Measurements from ENCODE around the gene PROK2. TPM values are rescaled to one million over a fixed set of nuclear protein-coding genes. Genes with fewer than 3 reads are reported as not detected.

PROK2 gene
- total RNA-seq, 1 donor from 2014 or later, result not detected

- DNase-seq (ENCODE audit: low spot score), result no peak
- Mint-ChIP-seq H3K27me3 (ENCODE audit: insufficient read depth) (peaks cover 68% of the 10 kb centered on the region), H3K4me3 (peak overlapping the region; percentile 63), H3K27ac (no peak overlapping the region), H3K4me1 (ENCODE audit: low read depth) (peaks cover 4% of the 10 kb centered on the region), H3K9me3 (no peaks in the 10 kb centered on the region), H3K36me3 (ENCODE audit: low read depth) (no peaks in the 10 kb centered on the region)
- intact Hi-C loops (cut with micrococcal nuclease), result loop anchor here (2.0 kb wide), 1 partner anchor 42 kb away; no protein-coding TSS in a partner anchor
These were observed 31.9 kb downstream of the PROK2 start for GRCh38 chr3:71752831-71753700.

- no peaks in the 10 kb centered on the region for H3K36me3 Mint-ChIP-seq (ENCODE audit: low read depth)
- H3K27me3 Mint-ChIP-seq (ENCODE audit: insufficient read depth), result peaks cover 61% of the 10 kb centered on the region
- no peak overlapping the region for H3K4me3 Mint-ChIP-seq
- no peak overlapping the region for H3K27ac Mint-ChIP-seq
- H3K4me1 Mint-ChIP-seq (ENCODE audit: low read depth), result peaks cover 4% of the 10 kb centered on the region
- no peak for DNase-seq (ENCODE audit: low spot score)
- H3K9me3 Mint-ChIP-seq, result peaks cover 3% of the 10 kb centered on the region
- intact Hi-C loops (cut with micrococcal nuclease), result loop anchor here (2.0 kb wide), 1 partner anchor 41 kb away; no protein-coding TSS in a partner anchor
These were observed 33.3 kb downstream of the PROK2 start for GRCh38 chr3:71751602-71752001.

GRCh38 chr3:71744738-71745137, 40.2 kb downstream of the PROK2 start:
- Mint-ChIP-seq H3K4me1 (ENCODE audit: low read depth) (no peaks in the 10 kb centered on the region), H3K9me3 (peaks cover 44% of the 10 kb centered on the region), H3K27me3 (ENCODE audit: insufficient read depth) (peaks cover 30% of the 10 kb centered on the region), H3K36me3 (ENCODE audit: low read depth) (peaks cover 5% of the 10 kb centered on the region), H3K27ac (no peak overlapping the region), H3K4me3 (no peak overlapping the region)
- intact Hi-C loops (cut with micrococcal nuclease), result no loop called here
- DNase-seq (ENCODE audit: low spot score), result no peak

- intact Hi-C loops (cut with micrococcal nuclease), result no loop called here
- DNase-seq (ENCODE audit: low spot score), result no peak
- peaks cover 6% of the 10 kb centered on the region for H3K36me3 Mint-ChIP-seq (ENCODE audit: low read depth)
These were observed 42.3 kb downstream of the PROK2 start for GRCh38 chr3:71742621-71743020.

GRCh38 chr3:71734881-71735280, 50.1 kb downstream of the PROK2 start:
- peaks cover 1% of the 10 kb centered on the region for H3K36me3 Mint-ChIP-seq (ENCODE audit: low read depth)
- no peaks in the 10 kb centered on the region for H3K9me3 Mint-ChIP-seq
- no peak overlapping the region for H3K27ac Mint-ChIP-seq
- DNase-seq (ENCODE audit: low spot score), result no peak
- H3K4me3 Mint-ChIP-seq, result no peak overlapping the region
- intact Hi-C loops (cut with micrococcal nuclease), result no loop called here
- H3K27me3 Mint-ChIP-seq (ENCODE audit: insufficient read depth), result peaks cover 24% of the 10 kb centered on the region
- peaks cover 14% of the 10 kb centered on the region for H3K4me1 Mint-ChIP-seq (ENCODE audit: low read depth)

More at GRCh38 chr3:71742621-71743020, 42.3 kb downstream of the PROK2 start:
- Mint-ChIP-seq H3K27ac (no peak overlapping the region), H3K27me3 (ENCODE audit: insufficient read depth) (peaks cover 28% of the 10 kb centered on the region), H3K9me3 (peaks cover 44% of the 10 kb centered on the region), H3K4me1 (ENCODE audit: low read depth) (no peaks in the 10 kb centered on the region), H3K4me3 (no peak overlapping the region)

GRCh38 chr3:71733319-71733718, 51.6 kb downstream of the PROK2 start:
- H3K9me3 Mint-ChIP-seq, result no peaks in the 10 kb centered on the region
- DNase-seq (ENCODE audit: low spot score), result no peak
- no peaks in the 10 kb centered on the region for H3K36me3 Mint-ChIP-seq (ENCODE audit: low read depth)
- no peak overlapping the region for H3K4me3 Mint-ChIP-seq
- no peak overlapping the region for H3K27ac Mint-ChIP-seq
- peaks cover 29% of the 10 kb centered on the region for H3K4me1 Mint-ChIP-seq (ENCODE audit: low read depth)
- H3K27me3 Mint-ChIP-seq (ENCODE audit: insufficient read depth), result peaks cover 18% of the 10 kb centered on the region
- intact Hi-C loops (cut with micrococcal nuclease), result no loop called here

- Mint-ChIP-seq H3K4me3 (no peak overlapping the region), H3K27me3 (ENCODE audit: insufficient read depth) (peaks cover 11% of the 10 kb centered on the region), H3K4me1 (ENCODE audit: low read depth) (peaks cover 32% of the 10 kb centered on the region), H3K27ac (no peak overlapping the region), H3K9me3 (no peaks in the 10 kb centered on the region), H3K36me3 (ENCODE audit: low read depth) (no peaks in the 10 kb centered on the region)
- no peak for DNase-seq (ENCODE audit: low spot score)
- intact Hi-C loops (cut with micrococcal nuclease), result no loop called here
These were observed 52.3 kb downstream of the PROK2 start for GRCh38 chr3:71732637-71733036.

GRCh38 chr3:71728632-71729342, 56.2 kb downstream of the PROK2 start:
- H3K27me3 Mint-ChIP-seq (ENCODE audit: insufficient read depth), result peaks cover 2% of the 10 kb centered on the region
- peaks cover 52% of the 10 kb centered on the region for H3K4me1 Mint-ChIP-seq (ENCODE audit: low read depth)
- H3K36me3 Mint-ChIP-seq (ENCODE audit: low read depth), result peaks cover 2% of the 10 kb centered on the region
- H3K4me3 Mint-ChIP-seq, result no peak overlapping the region
- DNase-seq (ENCODE audit: low spot score), result no peak
- H3K9me3 Mint-ChIP-seq, result no peaks in the 10 kb centered on the region
- intact Hi-C loops (cut with micrococcal nuclease), result loop anchor here (5.0 to 10.0 kb wide), 5 partner anchors 376 to 1029 kb away; partner anchors contain the start of gene RYBP
- H3K27ac Mint-ChIP-seq, result no peak overlapping the region

- intact Hi-C loops (cut with micrococcal nuclease), result loop anchor here (5.0 to 10.0 kb wide), 5 partner anchors 379 to 1031 kb away; partner anchors contain the start of gene RYBP
- Mint-ChIP-seq H3K4me1 (ENCODE audit: low read depth) (peaks cover 75% of the 10 kb centered on the region), H3K9me3 (no peaks in the 10 kb centered on the region), H3K4me3 (peak overlapping the region; percentile 90), H3K27me3 (ENCODE audit: insufficient read depth) (no peaks in the 10 kb centered on the region), H3K36me3 (ENCODE audit: low read depth) (peaks cover 8% of the 10 kb centered on the region), H3K27ac (peak overlapping the region; percentile 92)
- DNase-seq (ENCODE audit: low spot score), result peak; percentile 54
These were observed 58.8 kb downstream of the PROK2 start for GRCh38 chr3:71726146-71726545.

- Mint-ChIP-seq H3K9me3 (no peaks in the 10 kb centered on the region), H3K27ac (peak within 1 kb of the TSS; percentile 95)
- peak; percentile 43 for DNase-seq (ENCODE audit: low spot score)
These were observed 59.5 kb downstream of the PROK2 start, which contains the start of gene EIF4E3 for GRCh38 chr3:71725271-71725991. Gene EIF4E3, minus strand, starts transcription at chr3:71725402. Its CDS starts 35 bp downstream, at chr3:71725367.

GRCh38 chr3:71724584-71725270, 60.2 kb downstream of the PROK2 start:
- peak overlapping the region; percentile 95 for H3K27ac Mint-ChIP-seq
- intact Hi-C loops (cut with micrococcal nuclease), result loop anchor here (5.0 to 10.0 kb wide), 9 partner anchors 380 to 1273 kb away; partner anchors contain the start of genes PPP4R2 and RYBP
- H3K27me3 Mint-ChIP-seq (ENCODE audit: insufficient read depth), result no peaks in the 10 kb centered on the region
- H3K4me3 Mint-ChIP-seq, result peak overlapping the region; percentile 90
- peaks cover 70% of the 10 kb centered on the region for H3K4me1 Mint-ChIP-seq (ENCODE audit: low read depth)
- no peaks in the 10 kb centered on the region for H3K9me3 Mint-ChIP-seq
- peak; percentile 28 for DNase-seq (ENCODE audit: low spot score)
- H3K36me3 Mint-ChIP-seq (ENCODE audit: low read depth), result peaks cover 15% of the 10 kb centered on the region

More at GRCh38 chr3:71725271-71725991, 59.5 kb downstream of the PROK2 start, which contains the start of gene EIF4E3:
- Mint-ChIP-seq H3K36me3 (ENCODE audit: low read depth) (peaks cover 15% of the 10 kb centered on the region), H3K4me1 (ENCODE audit: low read depth) (peaks cover 75% of the 10 kb centered on the region), H3K27me3 (ENCODE audit: insufficient read depth) (no peaks in the 10 kb centered on the region), H3K4me3 (peak within 1 kb of the TSS; percentile 90)
- intact Hi-C loops (cut with micrococcal nuclease), result loop anchor here (5.0 to 10.0 kb wide), 5 partner anchors 379 to 1032 kb away; partner anchors contain the start of gene RYBP

GRCh38 chr3:71724171-71724453, 60.8 kb downstream of the PROK2 start:
- H3K4me1 Mint-ChIP-seq (ENCODE audit: low read depth), result peaks cover 69% of the 10 kb centered on the region
- no peak for DNase-seq (ENCODE audit: low spot score)
- H3K27ac Mint-ChIP-seq, result peak overlapping the region; percentile 95
- no peaks in the 10 kb centered on the region for H3K9me3 Mint-ChIP-seq
- peaks cover 19% of the 10 kb centered on the region for H3K36me3 Mint-ChIP-seq (ENCODE audit: low read depth)
- H3K4me3 Mint-ChIP-seq, result peak overlapping the region; percentile 90
- H3K27me3 Mint-ChIP-seq (ENCODE audit: insufficient read depth), result no peaks in the 10 kb centered on the region
- intact Hi-C loops (cut with micrococcal nuclease), result loop anchor here (5.0 to 10.0 kb wide), 6 partner anchors 381 to 1273 kb away; partner anchors contain the start of gene PPP4R2

Data from activated T-helper 1 cell treated with anti-CD3 and anti-CD28 coated beads, Interleukin-12 subunit alpha, Interleukin-12 subunit beta, Interleukin-2, Interleukin-4 antibody, amounts not matched to agents 30 ng/mL and 10 ng/mL and 1 ng/mL, durations not matched to agents 14 hours and 24 hours and 36 hours (primary cell).